GM12873 (cell line): Measurements from ENCODE around the gene P3H3.

Source experiments
- TF ChIP-seq, protein P1 (sequence below): IDR thresholded peaks from 2 replicates; pipeline ENCODE4 v1.5.1; 2012; ENCODE audit warnings: low read depth, mild to moderate bottlenecking, moderate library complexity, low read length, control low read depth; ENCODE audit not compliant: insufficient read depth; ENCODE audit errors: missing control alignments

P3H3 gene

GRCh38 chr12:6791931-6792520, 36.2 kb upstream of the P3H3 start:
- TF ChIP-seq, protein P1, sequence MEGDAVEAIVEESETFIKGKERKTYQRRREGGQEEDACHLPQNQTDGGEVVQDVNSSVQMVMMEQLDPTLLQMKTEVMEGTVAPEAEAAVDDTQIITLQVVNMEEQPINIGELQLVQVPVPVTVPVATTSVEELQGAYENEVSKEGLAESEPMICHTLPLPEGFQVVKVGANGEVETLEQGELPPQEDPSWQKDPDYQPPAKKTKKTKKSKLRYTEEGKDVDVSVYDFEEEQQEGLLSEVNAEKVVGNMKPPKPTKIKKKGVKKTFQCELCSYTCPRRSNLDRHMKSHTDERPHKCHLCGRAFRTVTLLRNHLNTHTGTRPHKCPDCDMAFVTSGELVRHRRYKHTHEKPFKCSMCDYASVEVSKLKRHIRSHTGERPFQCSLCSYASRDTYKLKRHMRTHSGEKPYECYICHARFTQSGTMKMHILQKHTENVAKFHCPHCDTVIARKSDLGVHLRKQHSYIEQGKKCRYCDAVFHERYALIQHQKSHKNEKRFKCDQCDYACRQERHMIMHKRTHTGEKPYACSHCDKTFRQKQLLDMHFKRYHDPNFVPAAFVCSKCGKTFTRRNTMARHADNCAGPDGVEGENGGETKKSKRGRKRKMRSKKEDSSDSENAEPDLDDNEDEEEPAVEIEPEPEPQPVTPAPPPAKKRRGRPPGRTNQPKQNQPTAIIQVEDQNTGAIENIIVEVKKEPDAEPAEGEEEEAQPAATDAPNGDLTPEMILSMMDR: no peak

DNA sequence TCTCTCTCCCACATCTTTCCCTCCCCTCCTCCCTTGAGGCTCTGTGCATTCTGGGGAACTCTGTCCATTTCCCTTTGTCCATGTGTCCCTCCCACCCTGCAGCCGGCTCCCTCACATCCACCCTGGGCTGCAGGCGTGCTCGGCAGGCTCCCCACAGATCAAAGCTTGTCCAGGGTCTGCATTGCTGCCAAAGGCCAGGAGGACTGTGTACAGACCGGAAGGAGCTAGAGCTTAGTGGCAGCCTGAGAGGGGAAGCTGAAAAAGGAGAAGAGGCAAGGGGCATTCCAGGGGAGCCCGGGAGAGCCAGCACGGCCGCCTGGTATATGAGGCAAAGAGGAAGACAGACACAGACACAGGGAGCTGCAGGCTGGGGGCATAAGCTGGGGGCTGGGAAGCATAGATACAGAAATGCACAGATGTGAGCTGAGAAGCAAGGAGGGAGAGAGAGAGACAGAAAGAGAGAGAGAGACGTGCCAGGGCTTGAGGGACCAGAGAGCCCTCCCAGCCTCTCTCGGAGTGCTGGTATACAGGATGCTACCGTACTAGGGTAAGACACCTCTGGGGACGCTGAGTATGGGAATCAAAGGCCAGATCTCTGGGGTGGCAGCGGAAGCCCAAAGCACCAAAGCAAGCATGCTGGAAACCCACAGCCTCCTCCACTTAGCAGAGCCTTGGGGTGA, 35.5 kb upstream of the P3H3 start:
- TF ChIP-seq, protein P1: no peak

DNA sequence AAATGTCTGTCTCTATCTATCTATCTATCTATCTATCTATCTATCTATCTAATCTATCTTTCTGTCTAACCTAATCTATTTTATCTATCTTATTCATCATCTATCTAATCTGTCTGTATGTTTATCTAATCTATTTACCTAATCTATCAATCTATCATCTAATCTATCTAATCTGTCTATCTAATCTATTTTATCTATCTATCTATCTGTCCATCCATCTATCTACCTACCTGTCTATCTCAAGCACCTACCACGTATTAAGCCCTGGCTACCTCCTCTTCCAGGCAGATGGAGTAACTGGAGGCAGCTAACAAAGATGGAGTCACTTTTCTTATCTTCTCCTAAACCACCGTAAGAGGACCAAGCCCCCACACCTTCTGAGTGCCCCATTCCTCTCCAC, 33.1 kb upstream of the P3H3 start:
- TF ChIP-seq, protein P1: no peak

GRCh38 chr12:6796576-6796975, 31.6 kb upstream of the P3H3 start:
- TF ChIP-seq, protein P1: no peak

DNA sequence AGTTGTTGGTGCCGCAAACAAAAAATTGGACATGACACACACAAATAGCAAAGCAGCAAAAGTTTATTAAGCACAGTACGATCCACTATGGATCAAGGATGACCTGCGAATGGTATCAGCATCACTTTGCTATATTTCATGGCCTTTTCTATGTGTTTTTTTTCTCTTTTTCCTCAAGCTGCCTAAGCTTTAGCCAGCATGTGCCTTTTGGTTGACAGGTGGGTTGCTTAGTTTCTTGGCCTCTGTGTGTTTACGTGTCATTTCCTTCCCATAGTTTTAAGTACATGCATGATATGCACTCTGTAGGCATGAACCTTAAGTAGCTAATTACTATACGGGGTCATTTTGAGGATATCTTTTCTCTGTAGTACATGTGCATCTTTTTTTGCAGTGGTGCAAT, 29.1 kb upstream of the P3H3 start:
- TF ChIP-seq, protein P1: no peak

DNA sequence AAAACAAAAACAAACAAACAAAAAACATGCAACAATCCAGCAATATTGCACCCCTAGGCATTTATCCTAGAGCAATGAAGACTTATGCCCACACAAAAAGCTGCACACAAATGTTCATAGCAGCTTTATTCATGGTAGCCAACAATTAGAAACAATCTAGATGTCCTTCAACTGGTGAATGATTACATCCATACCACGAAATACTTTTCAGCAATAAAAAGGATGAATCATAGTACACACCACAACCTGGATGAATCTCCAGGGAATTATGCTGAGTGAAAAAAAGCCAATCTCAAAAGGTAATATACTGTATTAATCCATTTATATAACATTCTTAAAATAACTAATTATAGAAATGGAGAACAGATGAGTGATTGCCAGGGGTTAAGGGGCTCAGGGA, 21.0 kb upstream of the P3H3 start:
- TF ChIP-seq, protein P1: no peak

DNA sequence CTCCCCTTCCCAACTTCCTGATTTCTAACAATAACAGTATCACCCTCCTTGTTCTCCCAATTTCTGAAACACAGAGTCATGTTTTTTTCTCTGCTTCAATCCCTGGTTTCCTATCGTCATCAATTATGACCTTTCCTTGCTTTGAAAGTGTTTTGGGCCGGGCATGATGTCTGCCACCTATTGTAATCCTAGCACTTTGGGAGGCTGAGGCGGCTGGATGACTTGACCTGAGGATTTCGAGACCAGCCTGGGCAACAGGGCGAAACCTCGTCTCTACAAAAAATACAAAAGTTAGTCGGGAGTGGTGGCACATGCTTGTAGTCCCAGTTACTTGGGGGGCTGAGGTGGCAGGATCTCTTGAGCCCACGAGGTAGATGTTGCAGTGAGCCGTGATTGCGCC, 19.2 kb upstream of the P3H3 start:
- TF ChIP-seq, protein P1: no peak
